Measurements from ENCODE around the gene CUBN.

Gene CUBN

DNA sequence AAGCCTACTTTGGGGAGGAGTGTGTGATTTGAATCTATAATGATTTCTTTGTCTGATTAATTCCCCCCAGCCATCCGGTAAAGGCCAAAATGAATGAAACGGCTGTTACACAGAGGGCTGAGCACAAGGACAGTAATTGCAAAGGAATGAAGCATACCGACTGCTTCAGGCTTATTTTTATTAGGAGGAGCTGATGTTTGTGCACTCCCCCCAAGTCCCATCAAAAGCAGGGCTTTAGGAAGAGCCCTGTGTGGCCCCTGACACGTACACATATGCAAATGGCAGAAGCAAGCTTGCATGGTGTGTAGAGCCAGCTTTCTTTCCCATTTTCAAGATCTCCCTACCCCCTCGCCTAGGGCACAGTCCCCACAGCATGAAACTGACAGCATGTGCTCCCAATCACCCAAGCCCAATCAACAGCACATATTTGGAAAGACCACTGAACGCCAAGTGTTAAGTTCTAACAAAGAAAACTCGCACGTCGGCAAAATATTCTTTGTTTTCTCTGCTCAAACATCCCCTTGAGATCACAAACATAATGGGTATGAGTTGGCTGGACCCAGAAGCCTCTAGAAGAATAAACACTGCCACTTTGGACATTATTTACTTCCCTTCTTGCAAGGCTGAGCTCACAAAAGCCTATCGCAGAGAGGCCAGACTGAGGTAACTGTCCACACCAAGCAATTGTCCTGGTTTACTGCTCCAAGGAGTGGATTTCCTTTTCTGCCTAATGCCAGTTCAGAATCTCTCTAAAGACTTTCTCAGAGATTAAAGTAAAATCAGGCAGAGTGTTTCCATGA is 143.0 kb downstream of the CUBN start:
- no peaks in the 10 kb centered on the region for H3K36me3 ChIP-seq (ENCODE audit: control insufficient read depth, insufficient read depth, low read length)
- H3K27ac ChIP-seq (ENCODE audit: insufficient read depth, low read length, poor library complexity, severe bottlenecking) = no peak overlapping the region
- no peaks in the 10 kb centered on the region for H3K27me3 ChIP-seq (replicated peaks; ENCODE audit: control insufficient read depth, insufficient read depth, low read length, poor library complexity, severe bottlenecking)
- no peak overlapping the region for H3K4me3 ChIP-seq (ENCODE audit: insufficient read depth, low read depth, low read length, poor library complexity, severe bottlenecking)
- no peaks in the 10 kb centered on the region for H3K9me3 ChIP-seq (ENCODE audit: control insufficient read depth, low read length)
- H3K4me1 ChIP-seq (ENCODE audit: control insufficient read depth, insufficient read depth, low read length, poor library complexity, severe bottlenecking) = no peaks in the 10 kb centered on the region
- DNase-seq = no peak

DNA sequence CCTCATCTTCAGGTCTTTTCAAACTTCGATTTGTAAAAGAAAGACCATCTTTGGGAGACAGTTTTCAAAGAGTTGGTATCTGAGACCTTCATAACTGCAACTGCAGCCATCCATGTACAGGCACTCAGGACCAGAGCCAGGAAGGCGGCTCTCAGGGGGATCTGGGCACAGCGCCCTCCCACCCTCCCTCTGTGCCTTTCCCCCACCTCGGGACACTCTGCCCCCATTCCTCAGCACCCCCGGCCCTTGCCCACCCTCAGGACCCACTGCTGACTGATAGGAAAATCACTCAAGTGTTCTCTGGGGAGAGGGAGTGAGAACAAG is 143.6 kb downstream of the CUBN start:
- H3K4me3 ChIP-seq (ENCODE audit: insufficient read depth, low read depth, low read length, poor library complexity, severe bottlenecking) = no peak overlapping the region
- H3K27ac ChIP-seq (ENCODE audit: insufficient read depth, low read length, poor library complexity, severe bottlenecking) = no peak overlapping the region
- H3K9me3 ChIP-seq (ENCODE audit: control insufficient read depth, low read length) = no peaks in the 10 kb centered on the region

DNA sequence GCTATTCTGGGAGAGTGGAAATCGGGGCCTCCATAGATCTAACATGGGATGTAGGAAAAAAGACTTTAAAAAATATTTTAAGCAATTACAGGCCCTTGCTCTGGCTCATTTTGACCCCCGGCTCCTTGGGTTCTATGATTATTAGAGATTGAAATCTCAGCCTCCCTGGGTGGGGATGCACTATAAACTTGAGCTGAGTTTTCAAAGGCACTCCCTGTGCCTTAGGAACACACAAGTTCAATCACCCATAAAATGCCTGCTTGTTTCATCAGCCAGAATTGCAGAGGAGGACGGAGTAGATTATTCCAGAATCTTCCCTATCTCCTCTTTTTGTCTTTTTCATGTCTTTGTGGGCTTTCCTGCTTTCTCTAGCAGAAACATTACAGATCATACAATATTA is 145.4 kb downstream of the CUBN start:
- Histone ChIP-seq H3K36me3 (ENCODE audit: control insufficient read depth, insufficient read depth, low read length) (no peaks in the 10 kb centered on the region), H3K27ac (ENCODE audit: insufficient read depth, low read length, poor library complexity, severe bottlenecking) (no peak overlapping the region), H3K4me1 (ENCODE audit: control insufficient read depth, insufficient read depth, low read length, poor library complexity, severe bottlenecking) (no peaks in the 10 kb centered on the region), H3K4me3 (ENCODE audit: insufficient read depth, low read depth, low read length, poor library complexity, severe bottlenecking) (no peak overlapping the region), H3K9me3 (ENCODE audit: control insufficient read depth, low read length) (no peaks in the 10 kb centered on the region), H3K27me3 (replicated peaks; ENCODE audit: control insufficient read depth, insufficient read depth, low read length, poor library complexity, severe bottlenecking) (no peaks in the 10 kb centered on the region)
- no peak for DNase-seq

More for the DNA sequence above, 143.6 kb downstream of the CUBN start:
- no peak for DNase-seq
- Histone ChIP-seq H3K27me3 (replicated peaks; ENCODE audit: control insufficient read depth, insufficient read depth, low read length, poor library complexity, severe bottlenecking) (no peaks in the 10 kb centered on the region), H3K4me1 (ENCODE audit: control insufficient read depth, insufficient read depth, low read length, poor library complexity, severe bottlenecking) (no peaks in the 10 kb centered on the region), H3K36me3 (ENCODE audit: control insufficient read depth, insufficient read depth, low read length) (no peaks in the 10 kb centered on the region)

DNA sequence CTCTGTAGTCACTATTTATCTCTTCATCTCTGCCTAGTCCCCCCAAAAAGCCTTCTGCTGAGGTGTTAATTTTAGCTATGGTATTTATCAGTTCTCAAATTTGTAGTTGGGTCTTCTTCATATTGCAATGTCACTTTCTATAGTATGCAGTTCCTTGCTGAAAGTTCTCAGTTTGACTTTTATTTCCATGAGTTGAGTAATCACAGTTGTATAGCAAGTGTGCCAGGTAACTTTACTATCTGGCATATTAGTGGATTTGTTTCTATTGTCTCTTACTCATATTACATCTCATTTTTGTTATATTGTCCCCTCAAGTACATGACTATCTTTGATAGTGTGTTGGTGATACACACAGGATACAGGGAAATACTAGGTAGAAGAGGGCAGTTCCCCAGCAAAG is 152.8 kb downstream of the CUBN start:
- Histone ChIP-seq H3K36me3 (ENCODE audit: control insufficient read depth, insufficient read depth, low read length) (no peaks in the 10 kb centered on the region), H3K9me3 (ENCODE audit: control insufficient read depth, low read length) (no peaks in the 10 kb centered on the region), H3K4me3 (ENCODE audit: insufficient read depth, low read depth, low read length, poor library complexity, severe bottlenecking) (no peak overlapping the region), H3K4me1 (ENCODE audit: control insufficient read depth, insufficient read depth, low read length, poor library complexity, severe bottlenecking) (no peaks in the 10 kb centered on the region), H3K27ac (ENCODE audit: insufficient read depth, low read length, poor library complexity, severe bottlenecking) (no peak overlapping the region), H3K27me3 (replicated peaks; ENCODE audit: control insufficient read depth, insufficient read depth, low read length, poor library complexity, severe bottlenecking) (no peaks in the 10 kb centered on the region)
- no peak for DNase-seq

DNA sequence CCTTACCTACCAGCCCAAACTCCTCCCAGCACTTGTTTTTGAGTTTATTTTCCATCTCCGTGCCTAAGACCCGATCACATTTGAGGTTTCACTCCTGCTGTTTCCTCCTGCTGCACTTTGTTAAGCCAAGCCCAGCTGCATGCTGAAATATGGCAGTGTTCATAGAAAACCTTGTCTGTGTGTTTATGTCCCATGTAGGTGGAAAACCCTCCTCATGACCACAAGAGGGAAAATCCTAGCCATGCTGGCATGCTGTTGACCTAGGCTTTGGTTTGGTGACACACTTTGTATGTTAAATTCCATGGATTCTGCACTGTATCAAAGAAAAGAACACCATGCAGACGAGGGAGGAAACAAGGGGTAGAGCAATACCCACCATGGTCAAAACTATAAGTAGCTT is 154.4 kb downstream of the CUBN start:
- Histone ChIP-seq H3K4me3 (ENCODE audit: insufficient read depth, low read depth, low read length, poor library complexity, severe bottlenecking) (no peak overlapping the region), H3K9me3 (ENCODE audit: control insufficient read depth, low read length) (no peaks in the 10 kb centered on the region), H3K27me3 (replicated peaks; ENCODE audit: control insufficient read depth, insufficient read depth, low read length, poor library complexity, severe bottlenecking) (no peaks in the 10 kb centered on the region), H3K27ac (ENCODE audit: insufficient read depth, low read length, poor library complexity, severe bottlenecking) (no peak overlapping the region), H3K36me3 (ENCODE audit: control insufficient read depth, insufficient read depth, low read length) (no peaks in the 10 kb centered on the region), H3K4me1 (ENCODE audit: control insufficient read depth, insufficient read depth, low read length, poor library complexity, severe bottlenecking) (no peaks in the 10 kb centered on the region)
- no peak for DNase-seq

DNA sequence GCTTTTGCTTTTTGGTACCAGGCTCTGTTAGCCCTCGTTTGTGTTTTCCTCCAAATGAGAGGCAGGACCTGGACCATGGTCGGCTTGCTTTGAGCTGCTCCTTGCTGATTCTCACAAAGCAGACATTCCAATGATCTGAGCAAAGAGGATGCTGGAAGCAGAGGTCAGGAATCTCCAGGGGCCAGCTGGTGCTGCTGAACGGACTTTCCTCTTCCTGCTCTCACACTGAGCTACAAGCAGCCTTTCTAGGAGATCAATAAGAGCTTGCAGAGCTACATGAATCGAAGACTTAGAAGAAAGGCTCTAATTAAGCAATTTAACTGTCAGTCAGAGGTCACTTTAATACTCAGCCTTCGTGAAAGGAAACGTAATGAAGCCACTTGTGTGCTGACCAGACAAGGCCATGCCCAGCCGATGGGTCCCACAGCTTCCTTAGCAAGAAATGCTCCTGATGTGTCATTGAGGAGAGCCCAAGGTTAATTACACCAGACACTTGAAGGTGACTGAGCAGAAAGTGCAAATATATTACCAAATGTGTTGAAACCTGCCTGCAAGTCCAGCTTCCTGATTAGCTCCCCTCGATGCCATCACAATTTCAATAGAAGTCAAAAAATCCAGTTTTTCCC is 161.1 kb downstream of the CUBN start:
- no peak for DNase-seq
- Histone ChIP-seq H3K4me1 (ENCODE audit: control insufficient read depth, insufficient read depth, low read length, poor library complexity, severe bottlenecking) (peaks cover 3% of the 10 kb centered on the region), H3K9me3 (ENCODE audit: control insufficient read depth, low read length) (no peaks in the 10 kb centered on the region), H3K27me3 (replicated peaks; ENCODE audit: control insufficient read depth, insufficient read depth, low read length, poor library complexity, severe bottlenecking) (no peaks in the 10 kb centered on the region), H3K27ac (ENCODE audit: insufficient read depth, low read length, poor library complexity, severe bottlenecking) (no peak overlapping the region), H3K4me3 (ENCODE audit: insufficient read depth, low read depth, low read length, poor library complexity, severe bottlenecking) (no peak overlapping the region), H3K36me3 (ENCODE audit: control insufficient read depth, insufficient read depth, low read length) (no peaks in the 10 kb centered on the region)

DNA sequence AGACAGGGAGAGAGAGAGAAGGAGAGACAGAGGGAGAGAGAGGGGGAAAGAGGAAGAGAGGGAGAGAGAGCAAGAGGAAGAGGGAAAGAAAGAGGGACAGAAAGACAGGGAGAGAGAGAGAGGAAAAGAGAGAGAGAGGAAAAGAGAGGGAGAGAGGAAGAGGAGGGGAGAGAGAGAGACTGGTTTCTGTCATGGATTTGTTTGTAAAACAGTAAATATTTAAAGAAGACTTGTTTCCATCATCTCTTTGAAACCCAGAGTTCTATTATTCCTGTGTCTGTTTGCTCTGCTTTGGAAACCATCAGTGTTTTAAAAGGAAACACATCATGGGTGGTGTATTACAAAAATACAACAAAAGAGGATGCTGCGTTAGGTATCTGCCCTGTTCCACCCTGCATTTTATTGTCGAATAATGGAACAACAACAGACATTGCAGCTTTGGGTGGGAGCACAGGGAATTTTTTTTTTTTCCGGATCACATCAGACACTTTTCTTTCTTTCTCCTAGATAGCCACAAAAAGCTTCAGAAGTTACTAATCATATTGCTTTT is 161.7 kb downstream of the CUBN start:
- Histone ChIP-seq H3K4me3 (ENCODE audit: insufficient read depth, low read depth, low read length, poor library complexity, severe bottlenecking) (no peak overlapping the region), H3K4me1 (ENCODE audit: control insufficient read depth, insufficient read depth, low read length, poor library complexity, severe bottlenecking) (peaks cover 3% of the 10 kb centered on the region), H3K27me3 (replicated peaks; ENCODE audit: control insufficient read depth, insufficient read depth, low read length, poor library complexity, severe bottlenecking) (no peaks in the 10 kb centered on the region), H3K9me3 (ENCODE audit: control insufficient read depth, low read length) (no peaks in the 10 kb centered on the region), H3K36me3 (ENCODE audit: control insufficient read depth, insufficient read depth, low read length) (no peaks in the 10 kb centered on the region), H3K27ac (ENCODE audit: insufficient read depth, low read length, poor library complexity, severe bottlenecking) (no peak overlapping the region)
- DNase-seq = no peak

DNA sequence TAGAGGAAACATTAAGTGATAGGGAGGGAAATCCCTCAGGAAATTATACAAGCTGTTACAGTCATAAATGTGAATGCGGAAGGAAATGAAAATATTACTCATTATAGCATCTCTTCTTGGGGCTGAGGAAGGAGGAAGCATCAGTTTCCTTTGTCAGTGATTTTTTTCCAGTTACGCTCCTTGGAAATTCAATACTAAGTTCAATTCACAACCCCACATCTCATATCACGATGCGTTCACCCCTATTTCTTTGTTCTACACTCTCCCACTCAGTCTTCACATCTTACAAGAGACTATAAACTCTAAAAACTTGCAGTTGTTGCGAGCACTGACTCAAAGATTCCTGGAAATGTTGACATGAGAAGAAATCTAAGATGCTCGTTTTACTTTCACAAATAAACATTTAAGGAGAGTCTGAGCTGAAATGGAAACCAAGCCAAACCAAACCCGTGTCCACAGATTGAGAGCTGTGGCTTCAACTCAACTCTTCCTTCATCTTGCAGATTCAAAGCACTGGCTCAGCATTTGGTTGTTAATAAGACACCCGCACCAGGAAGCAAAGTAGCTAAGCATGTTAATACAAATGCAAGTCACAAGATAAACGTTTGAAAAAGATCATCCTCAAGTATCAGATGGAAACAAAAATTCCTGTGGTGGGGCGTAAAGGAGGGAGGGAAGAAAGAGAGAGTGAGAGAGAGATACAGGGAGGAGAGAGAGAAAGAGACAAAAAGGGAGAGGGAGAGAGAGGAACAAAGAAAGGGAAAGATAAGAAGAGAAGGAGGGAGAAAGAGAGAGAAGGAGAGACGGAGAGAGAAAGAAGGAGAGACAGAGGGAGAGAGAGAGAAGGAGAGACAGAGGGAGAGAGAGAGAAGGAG is 162.4 kb downstream of the CUBN start:
- Histone ChIP-seq H3K27ac (ENCODE audit: insufficient read depth, low read length, poor library complexity, severe bottlenecking) (no peak overlapping the region), H3K36me3 (ENCODE audit: control insufficient read depth, insufficient read depth, low read length) (no peaks in the 10 kb centered on the region), H3K4me3 (ENCODE audit: insufficient read depth, low read depth, low read length, poor library complexity, severe bottlenecking) (no peak overlapping the region), H3K4me1 (ENCODE audit: control insufficient read depth, insufficient read depth, low read length, poor library complexity, severe bottlenecking) (peaks cover 3% of the 10 kb centered on the region), H3K27me3 (replicated peaks; ENCODE audit: control insufficient read depth, insufficient read depth, low read length, poor library complexity, severe bottlenecking) (no peaks in the 10 kb centered on the region), H3K9me3 (ENCODE audit: control insufficient read depth, low read length) (no peaks in the 10 kb centered on the region)
- DNase-seq = no peak

DNA sequence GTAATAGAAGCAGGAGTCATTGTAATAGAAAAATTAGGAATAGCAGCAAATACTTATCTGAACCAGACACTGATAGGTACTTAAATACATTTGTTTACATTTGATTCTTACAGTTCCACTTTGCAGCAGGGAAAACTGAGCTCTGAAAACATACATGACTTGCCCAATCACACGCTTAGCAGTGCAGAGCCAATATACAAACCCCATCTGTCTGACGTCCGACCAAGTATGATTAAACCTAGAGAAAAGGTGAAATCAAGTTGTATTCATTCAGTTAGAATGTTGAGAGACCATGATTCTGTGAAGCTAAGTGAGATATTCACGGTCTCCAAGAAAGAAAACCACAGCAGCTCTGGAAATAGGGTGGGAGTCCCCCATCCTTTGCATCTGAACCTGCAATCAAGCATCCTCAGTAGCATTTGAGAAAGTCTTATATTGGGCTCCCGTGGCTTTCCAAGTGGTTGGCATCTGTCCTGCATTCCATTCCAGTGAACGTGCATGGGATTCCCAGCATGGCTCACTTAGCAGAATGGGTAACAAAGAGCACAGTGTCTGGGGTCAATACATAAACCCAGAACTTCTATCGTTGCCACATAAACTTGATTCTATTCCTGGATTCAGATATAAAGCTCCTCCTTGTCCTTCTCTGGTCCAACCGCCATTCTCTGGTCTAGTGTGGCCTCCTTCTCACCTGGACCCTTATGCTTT is 163.7 kb downstream of the CUBN start:
- no peak for DNase-seq
- H3K36me3 ChIP-seq (ENCODE audit: control insufficient read depth, insufficient read depth, low read length) = no peaks in the 10 kb centered on the region
- no peak overlapping the region for H3K4me3 ChIP-seq (ENCODE audit: insufficient read depth, low read depth, low read length, poor library complexity, severe bottlenecking)
- no peak overlapping the region for H3K27ac ChIP-seq (ENCODE audit: insufficient read depth, low read length, poor library complexity, severe bottlenecking)
- H3K27me3 ChIP-seq (replicated peaks; ENCODE audit: control insufficient read depth, insufficient read depth, low read length, poor library complexity, severe bottlenecking) = no peaks in the 10 kb centered on the region
- H3K4me1 ChIP-seq (ENCODE audit: control insufficient read depth, insufficient read depth, low read length, poor library complexity, severe bottlenecking) = peaks cover 3% of the 10 kb centered on the region
- H3K9me3 ChIP-seq (ENCODE audit: control insufficient read depth, low read length) = no peaks in the 10 kb centered on the region

Measured in effector memory CD4-positive, alpha-beta T cell (primary cell).